H1 (cell line): ENCODE measurements around the gene HNF1A.

ENCODE experiments used
- EGR1 ChIP-seq: IDR thresholded peaks from 2 replicates; pipeline ENCODE4 v1.6.1; 2011; ENCODE audit warnings: low read depth, low read length, borderline replicate concordance
- EZH2 ChIP-seq: fragments of 200-600 bp; sonication (generic); IDR thresholded peaks from 2 replicates; pipeline ENCODE4 v1.7.1; 2012; ENCODE audit warnings: low read depth, mild to moderate bottlenecking, moderate library complexity, low read length, inconsistent platforms; ENCODE audit not compliant: severe bottlenecking
- FOSL1 ChIP-seq: IDR thresholded peaks from 2 replicates; pipeline ENCODE4 v1.6.1; 2011; ENCODE audit warnings: mild to moderate bottlenecking, low read depth, low read length, moderate library complexity; ENCODE audit not compliant: insufficient read depth
- GABPA ChIP-seq: IDR thresholded peaks from 2 replicates; pipeline ENCODE4 v1.6.1; 2011; ENCODE audit warnings: mild to moderate bottlenecking, low read length, moderate library complexity, borderline replicate concordance; ENCODE audit not compliant: insufficient read depth
- PHF8 ChIP-seq: fragments of 200-600 bp; sonication (generic); conservative IDR thresholded peaks from 2 replicates; pipeline ENCODE4 v1.7.1; 2012; ENCODE audit warnings: low read depth, mild to moderate bottlenecking, inconsistent platforms, low read length, moderate library complexity
- POLR2A ChIP-seq, 2 experiments: IDR thresholded peaks; 1 replicate in 1 of 2; 2 replicates in 1 of 2; pipeline ENCODE4 v1.6.1; 2011; ENCODE audit warnings: low read depth in 2 of 2, low read length in 2 of 2, mild to moderate bottlenecking in 2 of 2; ENCODE audit errors: control extremely low read depth in 1 of 2
- RNF2 ChIP-seq: fragments of 200-900, 300-1000 bp; sonication (generic); IDR thresholded peaks from 2 replicates; pipeline ENCODE4 v1.7.1; 2016; ENCODE audit warnings: borderline replicate concordance, low read depth, mild to moderate bottlenecking, antibody characterized with exemption, low read length; ENCODE audit not compliant: poor library complexity, severe bottlenecking; ENCODE audit errors: missing control alignments
- SIX5 ChIP-seq: IDR thresholded peaks from 2 replicates; pipeline ENCODE4 v1.6.1; 2011; ENCODE audit warnings: mild to moderate bottlenecking, low read depth, low read length
- TAF1 ChIP-seq: IDR thresholded peaks from 2 replicates; pipeline ENCODE4 v1.6.1; 2011; ENCODE audit warnings: mild to moderate bottlenecking, low read depth, low read length
- TBP ChIP-seq: IDR thresholded peaks from 2 replicates; pipeline ENCODE4 v1.6.1; 2011; ENCODE audit warnings: low read depth, low read length, improper control_type of control experiment
- TF ChIP-seq, protein P1 (sequence below), 3 experiments: IDR thresholded peaks; 1 replicate in 2 of 3; 2 replicates in 1 of 3; pipeline versions ENCODE4 v1.5.1 to v1.6.1; 2011; ENCODE audit warnings: low read length in 3 of 3, mild to moderate bottlenecking in 3 of 3, inconsistent platforms in 2 of 3, low read depth in 1 of 3, moderate library complexity in 1 of 3; ENCODE audit not compliant: insufficient read depth in 1 of 3; ENCODE audit errors: control extremely low read depth in 1 of 3
- TF ChIP-seq, protein P2 (sequence below): fragments of 300-600 bp; sonication (generic); IDR thresholded peaks from 2 replicates; pipeline ENCODE4 v1.7.1; 2012; ENCODE audit warnings: low read length, moderate library complexity, mild to moderate bottlenecking, inconsistent platforms; ENCODE audit not compliant: insufficient replicate concordance
- TF ChIP-seq, protein P3 (sequence below): IDR thresholded peaks from 2 replicates; pipeline ENCODE4 v1.6.1; 2012; ENCODE audit warnings: inconsistent platforms

DNA sequence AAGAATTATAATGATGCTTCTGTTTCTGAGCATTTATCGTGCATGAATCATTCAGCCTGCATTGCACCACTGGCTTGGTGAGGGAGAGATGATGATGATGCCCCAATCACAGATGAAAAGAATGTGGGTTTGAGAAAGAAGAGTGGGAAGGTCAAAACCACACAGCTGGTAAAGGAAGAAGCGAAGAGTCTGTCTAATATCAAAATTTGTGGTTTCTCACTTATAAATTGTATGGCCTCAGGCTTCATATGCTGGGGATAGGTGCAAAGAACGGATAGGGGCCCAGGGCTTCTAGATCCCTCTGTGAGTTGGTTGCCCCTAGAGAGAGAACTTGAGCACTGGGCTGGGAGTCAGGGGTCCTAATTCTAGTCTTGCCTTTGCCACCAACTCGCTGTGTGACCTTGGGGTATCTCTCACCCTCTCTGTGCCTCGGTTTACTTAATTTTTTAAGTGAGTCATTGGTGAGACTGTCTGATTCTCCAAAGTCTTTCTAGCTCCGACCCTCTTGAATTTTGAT lies 58.5 kb downstream of the HNF1A start:
- TF ChIP-seq, protein P1, sequence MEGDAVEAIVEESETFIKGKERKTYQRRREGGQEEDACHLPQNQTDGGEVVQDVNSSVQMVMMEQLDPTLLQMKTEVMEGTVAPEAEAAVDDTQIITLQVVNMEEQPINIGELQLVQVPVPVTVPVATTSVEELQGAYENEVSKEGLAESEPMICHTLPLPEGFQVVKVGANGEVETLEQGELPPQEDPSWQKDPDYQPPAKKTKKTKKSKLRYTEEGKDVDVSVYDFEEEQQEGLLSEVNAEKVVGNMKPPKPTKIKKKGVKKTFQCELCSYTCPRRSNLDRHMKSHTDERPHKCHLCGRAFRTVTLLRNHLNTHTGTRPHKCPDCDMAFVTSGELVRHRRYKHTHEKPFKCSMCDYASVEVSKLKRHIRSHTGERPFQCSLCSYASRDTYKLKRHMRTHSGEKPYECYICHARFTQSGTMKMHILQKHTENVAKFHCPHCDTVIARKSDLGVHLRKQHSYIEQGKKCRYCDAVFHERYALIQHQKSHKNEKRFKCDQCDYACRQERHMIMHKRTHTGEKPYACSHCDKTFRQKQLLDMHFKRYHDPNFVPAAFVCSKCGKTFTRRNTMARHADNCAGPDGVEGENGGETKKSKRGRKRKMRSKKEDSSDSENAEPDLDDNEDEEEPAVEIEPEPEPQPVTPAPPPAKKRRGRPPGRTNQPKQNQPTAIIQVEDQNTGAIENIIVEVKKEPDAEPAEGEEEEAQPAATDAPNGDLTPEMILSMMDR (IDR thresholded peaks at IDR 0.05; ENCODE audit: control extremely low read depth in 1 of 3, insufficient read depth in 1 of 3, low read depth in 1 of 3, low read length in 3 of 3) = no peak
- TF ChIP-seq TAF1 = no peak
- TF ChIP-seq, protein P2, sequence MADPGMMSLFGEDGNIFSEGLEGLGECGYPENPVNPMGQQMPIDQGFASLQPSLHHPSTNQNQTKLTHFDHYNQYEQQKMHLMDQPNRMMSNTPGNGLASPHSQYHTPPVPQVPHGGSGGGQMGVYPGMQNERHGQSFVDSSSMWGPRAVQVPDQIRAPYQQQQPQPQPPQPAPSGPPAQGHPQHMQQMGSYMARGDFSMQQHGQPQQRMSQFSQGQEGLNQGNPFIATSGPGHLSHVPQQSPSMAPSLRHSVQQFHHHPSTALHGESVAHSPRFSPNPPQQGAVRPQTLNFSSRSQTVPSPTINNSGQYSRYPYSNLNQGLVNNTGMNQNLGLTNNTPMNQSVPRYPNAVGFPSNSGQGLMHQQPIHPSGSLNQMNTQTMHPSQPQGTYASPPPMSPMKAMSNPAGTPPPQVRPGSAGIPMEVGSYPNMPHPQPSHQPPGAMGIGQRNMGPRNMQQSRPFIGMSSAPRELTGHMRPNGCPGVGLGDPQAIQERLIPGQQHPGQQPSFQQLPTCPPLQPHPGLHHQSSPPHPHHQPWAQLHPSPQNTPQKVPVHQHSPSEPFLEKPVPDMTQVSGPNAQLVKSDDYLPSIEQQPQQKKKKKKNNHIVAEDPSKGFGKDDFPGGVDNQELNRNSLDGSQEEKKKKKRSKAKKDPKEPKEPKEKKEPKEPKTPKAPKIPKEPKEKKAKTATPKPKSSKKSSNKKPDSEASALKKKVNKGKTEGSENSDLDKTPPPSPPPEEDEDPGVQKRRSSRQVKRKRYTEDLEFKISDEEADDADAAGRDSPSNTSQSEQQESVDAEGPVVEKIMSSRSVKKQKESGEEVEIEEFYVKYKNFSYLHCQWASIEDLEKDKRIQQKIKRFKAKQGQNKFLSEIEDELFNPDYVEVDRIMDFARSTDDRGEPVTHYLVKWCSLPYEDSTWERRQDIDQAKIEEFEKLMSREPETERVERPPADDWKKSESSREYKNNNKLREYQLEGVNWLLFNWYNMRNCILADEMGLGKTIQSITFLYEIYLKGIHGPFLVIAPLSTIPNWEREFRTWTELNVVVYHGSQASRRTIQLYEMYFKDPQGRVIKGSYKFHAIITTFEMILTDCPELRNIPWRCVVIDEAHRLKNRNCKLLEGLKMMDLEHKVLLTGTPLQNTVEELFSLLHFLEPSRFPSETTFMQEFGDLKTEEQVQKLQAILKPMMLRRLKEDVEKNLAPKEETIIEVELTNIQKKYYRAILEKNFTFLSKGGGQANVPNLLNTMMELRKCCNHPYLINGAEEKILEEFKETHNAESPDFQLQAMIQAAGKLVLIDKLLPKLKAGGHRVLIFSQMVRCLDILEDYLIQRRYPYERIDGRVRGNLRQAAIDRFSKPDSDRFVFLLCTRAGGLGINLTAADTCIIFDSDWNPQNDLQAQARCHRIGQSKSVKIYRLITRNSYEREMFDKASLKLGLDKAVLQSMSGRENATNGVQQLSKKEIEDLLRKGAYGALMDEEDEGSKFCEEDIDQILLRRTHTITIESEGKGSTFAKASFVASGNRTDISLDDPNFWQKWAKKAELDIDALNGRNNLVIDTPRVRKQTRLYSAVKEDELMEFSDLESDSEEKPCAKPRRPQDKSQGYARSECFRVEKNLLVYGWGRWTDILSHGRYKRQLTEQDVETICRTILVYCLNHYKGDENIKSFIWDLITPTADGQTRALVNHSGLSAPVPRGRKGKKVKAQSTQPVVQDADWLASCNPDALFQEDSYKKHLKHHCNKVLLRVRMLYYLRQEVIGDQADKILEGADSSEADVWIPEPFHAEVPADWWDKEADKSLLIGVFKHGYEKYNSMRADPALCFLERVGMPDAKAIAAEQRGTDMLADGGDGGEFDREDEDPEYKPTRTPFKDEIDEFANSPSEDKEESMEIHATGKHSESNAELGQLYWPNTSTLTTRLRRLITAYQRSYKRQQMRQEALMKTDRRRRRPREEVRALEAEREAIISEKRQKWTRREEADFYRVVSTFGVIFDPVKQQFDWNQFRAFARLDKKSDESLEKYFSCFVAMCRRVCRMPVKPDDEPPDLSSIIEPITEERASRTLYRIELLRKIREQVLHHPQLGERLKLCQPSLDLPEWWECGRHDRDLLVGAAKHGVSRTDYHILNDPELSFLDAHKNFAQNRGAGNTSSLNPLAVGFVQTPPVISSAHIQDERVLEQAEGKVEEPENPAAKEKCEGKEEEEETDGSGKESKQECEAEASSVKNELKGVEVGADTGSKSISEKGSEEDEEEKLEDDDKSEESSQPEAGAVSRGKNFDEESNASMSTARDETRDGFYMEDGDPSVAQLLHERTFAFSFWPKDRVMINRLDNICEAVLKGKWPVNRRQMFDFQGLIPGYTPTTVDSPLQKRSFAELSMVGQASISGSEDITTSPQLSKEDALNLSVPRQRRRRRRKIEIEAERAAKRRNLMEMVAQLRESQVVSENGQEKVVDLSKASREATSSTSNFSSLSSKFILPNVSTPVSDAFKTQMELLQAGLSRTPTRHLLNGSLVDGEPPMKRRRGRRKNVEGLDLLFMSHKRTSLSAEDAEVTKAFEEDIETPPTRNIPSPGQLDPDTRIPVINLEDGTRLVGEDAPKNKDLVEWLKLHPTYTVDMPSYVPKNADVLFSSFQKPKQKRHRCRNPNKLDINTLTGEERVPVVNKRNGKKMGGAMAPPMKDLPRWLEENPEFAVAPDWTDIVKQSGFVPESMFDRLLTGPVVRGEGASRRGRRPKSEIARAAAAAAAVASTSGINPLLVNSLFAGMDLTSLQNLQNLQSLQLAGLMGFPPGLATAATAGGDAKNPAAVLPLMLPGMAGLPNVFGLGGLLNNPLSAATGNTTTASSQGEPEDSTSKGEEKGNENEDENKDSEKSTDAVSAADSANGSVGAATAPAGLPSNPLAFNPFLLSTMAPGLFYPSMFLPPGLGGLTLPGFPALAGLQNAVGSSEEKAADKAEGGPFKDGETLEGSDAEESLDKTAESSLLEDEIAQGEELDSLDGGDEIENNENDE = no peak
- no peak for TF ChIP-seq FOSL1
- TF ChIP-seq EZH2 = no peak
- no peak for TF ChIP-seq TBP
- no peak for TF ChIP-seq SIX5
- no peak for TF ChIP-seq RNF2
- no peak for TF ChIP-seq GABPA
- TF ChIP-seq, protein P3, sequence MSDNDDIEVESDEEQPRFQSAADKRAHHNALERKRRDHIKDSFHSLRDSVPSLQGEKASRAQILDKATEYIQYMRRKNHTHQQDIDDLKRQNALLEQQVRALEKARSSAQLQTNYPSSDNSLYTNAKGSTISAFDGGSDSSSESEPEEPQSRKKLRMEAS = no peak
- TF ChIP-seq POLR2A (IDR thresholded peaks at IDR 0.05; ENCODE audit: control extremely low read depth in 1 of 2, low read depth in 2 of 2, low read length in 2 of 2) = no peak
- TF ChIP-seq EGR1 = no peak
- TF ChIP-seq PHF8 = no peak
